Stomach smooth muscle (tissue), 2 donors: ENCODE results near the gene GMNN.

ENCODE experiments used
- H3K27ac ChIP-seq: one replicate; pipeline ENCODE4 v1.7.0; 2013; ENCODE audit warnings: mild to moderate bottlenecking, low read length, inconsistent platforms
- H3K27me3 ChIP-seq, 2 donors: one replicate each; pipeline ENCODE4 v1.7.0; 2013; ENCODE audit warnings: low read length in 2 of 2; ENCODE audit not compliant: insufficient read depth in 2 of 2, control insufficient read depth in 1 of 2
- H3K36me3 ChIP-seq, 2 donors: one replicate each; pipeline ENCODE4 v1.7.0; 2013; ENCODE audit warnings: low read length in 2 of 2; ENCODE audit not compliant: control insufficient read depth in 2 of 2, insufficient read depth in 2 of 2
- H3K4me1 ChIP-seq: one replicate; pipeline ENCODE4 v1.7.0; 2013; ENCODE audit warnings: low read length; ENCODE audit not compliant: control insufficient read depth, insufficient read depth
- H3K4me3 ChIP-seq, 2 donors: one replicate each; pipeline ENCODE4 v1.7.0; 2013; ENCODE audit warnings: low read length in 2 of 2
- H3K9ac ChIP-seq, 2 donors: one replicate each; pipeline ENCODE4 v1.7.0; 2013; ENCODE audit warnings: low read length in 2 of 2, mild to moderate bottlenecking in 1 of 2
- H3K9me3 ChIP-seq, 2 donors: one replicate each; pipeline ENCODE4 v1.7.0; 2013; ENCODE audit warnings: low read length in 2 of 2; ENCODE audit not compliant: control insufficient read depth in 2 of 2
- donor health status: healthy.
- donor health status: Pancreatic carcinoma.

GMNN gene

GRCh38 chr6:24831771-24832716 lies 57.3 kb downstream of the GMNN start:
- Histone ChIP-seq H3K36me3 (no peaks in the 10 kb centered on the region), H3K4me1 (no peaks in the 10 kb centered on the region), H3K27me3 (no peaks in the 10 kb centered on the region), H3K9ac (no peak overlapping the region), H3K4me3 (no peak overlapping the region), H3K9me3 (no peaks in the 10 kb centered on the region), H3K27ac (no peak overlapping the region)

GRCh38 chr6:24832794-24833193 lies 58.1 kb downstream of the GMNN start:
- no peak overlapping the region for H3K4me3 ChIP-seq
- no peaks in the 10 kb centered on the region for H3K27me3 ChIP-seq
- H3K9ac ChIP-seq, result no peak overlapping the region
- H3K9me3 ChIP-seq, result no peaks in the 10 kb centered on the region
- H3K36me3 ChIP-seq, result no peaks in the 10 kb centered on the region
- no peak overlapping the region for H3K27ac ChIP-seq
- no peaks in the 10 kb centered on the region for H3K4me1 ChIP-seq

- no peaks in the 10 kb centered on the region for H3K9me3 ChIP-seq
- H3K9ac ChIP-seq, result no peak overlapping the region
- H3K36me3 ChIP-seq, result no peaks in the 10 kb centered on the region
- H3K27me3 ChIP-seq, result no peaks in the 10 kb centered on the region
- H3K27ac ChIP-seq, result no peak overlapping the region
- no peak overlapping the region for H3K4me3 ChIP-seq
- H3K4me1 ChIP-seq, result no peaks in the 10 kb centered on the region
These were observed 59.1 kb downstream of the GMNN start for GRCh38 chr6:24833711-24834386.
